PC-3 (cell line): Measurements from ENCODE around the gene CHST9.

Experiments
- CTCF ChIP-seq: fragments of 300-600 bp; sonication (generic); conservative IDR thresholded peaks from 2 replicates; pipeline ENCODE4 v1.5.1; 2017; ENCODE audit warnings: antibody characterized with exemption, low read depth, mild to moderate bottlenecking, low read length
- EZH2 ChIP-seq: fragments of 300-600 bp; sonication (generic); IDR thresholded peaks from one replicate; pipeline ENCODE4 v1.6.1; 2017; ENCODE audit warnings: antibody characterized with exemption, mild to moderate bottlenecking, low read length; ENCODE audit not compliant: unreplicated experiment

DNA sequence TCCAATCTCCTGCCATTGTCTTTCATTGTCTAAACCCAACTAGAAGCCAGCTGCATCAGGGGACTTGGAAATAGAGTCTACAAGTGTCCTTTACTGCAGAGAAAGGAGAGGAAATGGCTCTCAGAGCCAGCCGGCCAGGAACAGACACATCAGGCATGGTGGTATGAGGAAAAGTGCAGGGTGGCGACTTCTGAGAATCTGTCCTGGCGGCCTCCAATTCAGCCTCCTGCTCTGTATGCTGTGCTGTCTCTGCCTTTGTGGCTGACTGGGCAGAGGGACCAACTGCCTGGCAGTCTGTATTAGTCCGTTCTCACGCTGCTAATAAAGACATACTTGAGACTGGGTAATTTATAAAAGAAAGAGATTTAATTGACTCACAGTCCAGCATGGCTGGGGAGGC, 282.8 kb downstream of the CHST9 start:
- no peak for TF ChIP-seq CTCF
- TF ChIP-seq EZH2, result no peak
